Hepatocyte (in vitro differentiated cells): ENCODE results near the gene IKBKG.

Experiments used
- CTCF ChIP-seq: fragments of 200-600 bp; sonication (generic); IDR thresholded peaks from 2 replicates; pipeline ENCODE4 v1.5.1; 2016; ENCODE audit warnings: antibody characterized with exemption, mild to moderate bottlenecking; ENCODE audit not compliant: poor library complexity
- EZH2 ChIP-seq: fragments of 200-600 bp; sonication (generic); IDR thresholded peaks from 2 replicates; pipeline ENCODE4 v1.6.1; 2016; ENCODE audit warnings: antibody characterized with exemption, mild to moderate bottlenecking, borderline replicate concordance
- EZH2phosphoT487 ChIP-seq: fragments of 200-600 bp; sonication (generic); IDR thresholded peaks from one replicate; pipeline ENCODE4 v1.6.1; 2018; ENCODE audit warnings: antibody characterized with exemption, mild to moderate bottlenecking, low read depth, moderate library complexity; ENCODE audit not compliant: unreplicated experiment, severe bottlenecking

GRCh38 chrX:154547245-154548027 lies at the start of gene IKBKG:
- TF ChIP-seq CTCF, result no peak
- no peak for TF ChIP-seq EZH2
- no peak for TF ChIP-seq EZH2phosphoT487
